GM12878 (cell line): ENCODE results near the gene NAP1L4. TPM values are rescaled to one million over a fixed set of nuclear protein-coding genes. Genes with fewer than 3 reads are reported as not detected.

Experiments
- ATAC-seq: fragments of 200-7000 bp; cut with Tn5 transposase; 3 replicates; pipeline ENCODE4 v1.9.1; 2020; ENCODE audit warnings: mild to moderate bottlenecking, moderate library complexity
- BruUV-seq: library from RNA; stranded (reverse); fragments of 400-500 nt; replicated peaks from 2 replicates; lab custom pipeline; 2021; lab: Mats Ljungman, UMichigan
- CTCF ChIA-PET: fragments of 300-600 bp; sonication (Branson Sonifier 250); formaldehyde crosslinking; extraction: SDS; loops from one replicate; lab custom pipeline; 2021; ENCODE audit warnings: inconsistent platforms; lab: Yijun Ruan, JAX
- POLR2A ChIA-PET: fragments of 350-600 bp; formaldehyde crosslinking; extraction: SDS; loops from one replicate; lab custom pipeline; 2021; ENCODE audit warnings: inconsistent platforms; lab: Charles Lee
- RAD21 ChIA-PET: fragments of 300-600 bp; sonication (Branson Sonifier 250); formaldehyde crosslinking; loops from one replicate; lab custom pipeline; 2023; ENCODE audit warnings: antibody characterized with exemption; ENCODE audit not compliant: unreplicated experiment; lab: Charles Lee
- SMC1A ChIA-PET: fragments of 300-600 bp; sonication (Branson Sonifier 250); formaldehyde crosslinking; loops from one replicate; lab custom pipeline; 2023; ENCODE audit not compliant: unreplicated experiment, uncharacterized antibody; lab: Charles Lee
- DNase-seq: peaks from one replicate; pipeline ENCODE4 v3.0.0-alpha.2; 2011; ENCODE audit warnings: low read depth, low spot score
- FAIRE-seq: peaks from 3 replicates; lab custom pipeline; 2011; peaks lifted over from hg19 to GRCh38; lab: Jason Lieb, UNC
- H2AFZ ChIP-seq: 2 replicates; pipeline ENCODE4 v1.6.0; 2011; ENCODE audit warnings: low read depth, low read length, control low read depth; ENCODE audit not compliant: control insufficient read depth
- H3K27ac ChIP-seq: 2 replicates; pipeline ENCODE4 v1.5.1; 2011; ENCODE audit warnings: control low read depth; ENCODE audit not compliant: control insufficient read depth, insufficient read depth
- H3K27me3 ChIP-seq, 2 experiments: replicated peaks in 1 of 2; 2 replicates each; pipeline versions ENCODE4 v1.6.0 to v1.6.1; 2011; ENCODE audit warnings: low read length in 1 of 2; ENCODE audit not compliant: control insufficient read depth in 2 of 2, insufficient read depth in 2 of 2
- H3K36me3 ChIP-seq, 2 experiments: 2 replicates each; pipeline ENCODE4 v1.5.1; 2011; ENCODE audit warnings: low read length in 1 of 2; ENCODE audit not compliant: control insufficient read depth in 2 of 2, insufficient read depth in 2 of 2
- H3K4me1 ChIP-seq: 2 replicates; pipeline ENCODE4 v1.6.1; 2011; ENCODE audit warnings: mild to moderate bottlenecking, low read length, moderate library complexity, mixed read lengths; ENCODE audit not compliant: control insufficient read depth, insufficient read depth
- H3K4me2 ChIP-seq: 2 replicates; pipeline ENCODE4 v1.6.0; 2011; ENCODE audit warnings: control low read depth; ENCODE audit not compliant: control insufficient read depth, insufficient read depth
- H3K4me3 ChIP-seq: fragments of 200-600 bp; sonication (generic); 2 replicates; pipeline ENCODE4 v1.5.1; 2016
- H3K79me2 ChIP-seq: 2 replicates; pipeline ENCODE4 v1.6.0; 2011; ENCODE audit warnings: low read length; ENCODE audit not compliant: control insufficient read depth, insufficient read depth
- H3K9ac ChIP-seq: 2 replicates; pipeline ENCODE4 v1.8.0; 2011; ENCODE audit warnings: low read length, control low read depth, mixed read lengths; ENCODE audit not compliant: control insufficient read depth, insufficient read depth
- H3K9me3 ChIP-seq: replicated peaks from 3 replicates; pipeline ENCODE4 v1.5.1; 2011; ENCODE audit warnings: mild to moderate bottlenecking, low read length; ENCODE audit not compliant: control insufficient read depth, insufficient read depth
- H4K20me1 ChIP-seq: 2 replicates; pipeline ENCODE4 v1.6.0; 2011; ENCODE audit not compliant: control insufficient read depth, insufficient read depth
- ATF7 ChIP-seq: fragments of 450-650 bp; IDR thresholded peaks from 2 replicates; pipeline ENCODE4 v1.6.1; 2016; ENCODE audit warnings: low read depth, mild to moderate bottlenecking
- CTCF ChIP-seq, 3 experiments: IDR thresholded peaks in 2 of 3; conservative IDR thresholded peaks in 1 of 3; 2 replicates each; pipeline ENCODE4 v1.5.1; 2011; ENCODE audit warnings: low read depth in 3 of 3, low read length in 3 of 3, mild to moderate bottlenecking in 3 of 3, control low read depth in 2 of 3, moderate library complexity in 2 of 3, inconsistent platforms in 1 of 3, mixed read lengths in 1 of 3; ENCODE audit not compliant: control insufficient read depth in 2 of 3, insufficient read depth in 1 of 3; ENCODE audit errors: extremely low read depth in 1 of 3
- HDGF ChIP-seq: fragments of 450-650 bp; IDR thresholded peaks from 2 replicates; pipeline ENCODE4 v1.6.1; 2016; ENCODE audit warnings: antibody characterized with exemption
- PKNOX1 ChIP-seq: fragments of 450-650 bp; IDR thresholded peaks from 2 replicates; pipeline ENCODE4 v1.6.1; 2016; ENCODE audit warnings: mild to moderate bottlenecking
- RAD21 ChIP-seq: IDR thresholded peaks from 2 replicates; pipeline ENCODE4 v1.6.1; 2011; ENCODE audit warnings: mild to moderate bottlenecking, low read depth, low read length, moderate library complexity; ENCODE audit not compliant: insufficient read depth
- RUNX3 ChIP-seq: IDR thresholded peaks from 2 replicates; pipeline ENCODE4 v1.6.1; 2012; ENCODE audit warnings: low read length, inconsistent platforms
- SIN3A ChIP-seq: IDR thresholded peaks from 2 replicates; pipeline ENCODE4 v1.6.1; 2012; ENCODE audit warnings: low read depth, low read length, improper control_type of control experiment
- SMARCA5 ChIP-seq: fragments of 450-650 bp; IDR thresholded peaks from 2 replicates; pipeline ENCODE4 v1.6.1; 2017; ENCODE audit warnings: mild to moderate bottlenecking
- SMC3 ChIP-seq: IDR thresholded peaks from 2 replicates; pipeline ENCODE4 v1.6.1; 2011; ENCODE audit warnings: low read length, improper control_type of control experiment, borderline replicate concordance
- TCF12 ChIP-seq: IDR thresholded peaks from 2 replicates; pipeline ENCODE4 v1.6.1; 2011; ENCODE audit warnings: low read depth, mild to moderate bottlenecking, low read length
- TCF3 ChIP-seq: IDR thresholded peaks from 2 replicates; pipeline ENCODE4 v1.6.1; 2012; ENCODE audit warnings: low read depth, mild to moderate bottlenecking, low read length, borderline replicate concordance; ENCODE audit not compliant: insufficient read depth
- YY1 ChIP-seq: IDR thresholded peaks from 2 replicates; pipeline ENCODE4 v1.6.1; 2011; ENCODE audit warnings: low read depth, mild to moderate bottlenecking, low read length
- ZNF592 ChIP-seq: fragments of 450-650 bp; IDR thresholded peaks from 2 replicates; pipeline ENCODE4 v1.6.1; 2017; ENCODE audit warnings: mild to moderate bottlenecking, moderate library complexity
- WGBS: methylation state at CpG from one replicate; pipeline ENCODE4 v1.1.6; 2016; ENCODE audit warnings: low lambda C conversion rate; ENCODE audit not compliant: insufficient replicate concordance, insufficient coverage; ENCODE audit errors: missing lambda C conversion rate; 5-methylcytosine and 5-hydroxymethylcytosine counted together
- in situ Hi-C: fragments of 300-500 bp; cut with MboI; formaldehyde crosslinking; loops from 9 replicates; pipeline ENCODE4 v1.14.3; 2018; ENCODE audit warnings: mixed read lengths
- intact Hi-C: fragments of 100-400 bp; cut with micrococcal nuclease; formaldehyde crosslinking; loops from one replicate; pipeline ENCODE4 v1.14.2; 2022; ENCODE audit not compliant: unreplicated experiment
- polyA plus RNA-seq, 11 experiments: library from polyadenylated mRNA; depleted of rRNA in 4 of 11; unstranded in 6 of 11; stranded (reverse) in 5 of 11; fragments of >200 nt; fragmentation: Nextera tagmentation in 4 of 11; fragmentation: Illumina TruSeq in 1 of 11; extraction: Ambion mirVana in 4 of 11; extraction: Trizol in 1 of 11; gene quantifications; 1 replicate in 1 of 11; 2 replicates in 10 of 11; pipeline versions ENCODE4 v1.2.1 to v1.2.3, GENCODE V29; 2011 to 2016; ENCODE audit warnings: inconsistent platforms in 2 of 11, missing spikeins in 2 of 11, low read depth in 1 of 11
- total RNA-seq, 4 experiments: library from RNA; depleted of rRNA in 3 of 4; stranded (reverse); fragments of >200 nt in 3 of 4; fragmentation: Illumina TruSeq in 1 of 4; extraction: Trizol in 1 of 4; gene quantifications; 2 replicates each; pipeline versions ENCODE4 v1.2.1 to v1.2.3, GENCODE V29; 2013 to 2021

Gene NAP1L4
- total and polyA plus RNA-seq, 10 of the 15 experiments (the other 5 are each of a cell fraction or from before 2014, with no cell fraction given) = 24.8 to 198 (median 114) TPM

- peak; percentile 61 for ATAC-seq
- H3K9me3 ChIP-seq = no peaks in the 10 kb centered on the region
- H3K9ac ChIP-seq = no peak overlapping the region
- no peak overlapping the region for H3K27ac ChIP-seq
- H4K20me1 ChIP-seq = no peaks in the 10 kb centered on the region
- H3K4me3 ChIP-seq = peak overlapping the region; percentile 62; the same call in 1 of the 2 replicates
- SMC1A ChIA-PET = interaction anchor here (1.1 to 2.0 kb wide), 2 partner anchors 38 to 398 kb away, joined by 4 to 14 read pairs; no protein-coding TSS in a partner anchor
- peaks cover 3 to 15% of the 10 kb centered on the region in 2 experiments for H3K27me3 ChIP-seq
- 40% methylated on average over 19 of the region's 21 CpGs for WGBS
- no peaks in the 10 kb centered on the region for H3K79me2 ChIP-seq
- peak overlapping the region; percentile 51 for H2AFZ ChIP-seq
- intact Hi-C loops = loop anchor here (2.0 to 10.0 kb wide), 3 partner anchors 38 to 398 kb away; no protein-coding TSS in a partner anchor
- RAD21 ChIA-PET = interaction anchor here (1.5 to 2.3 kb wide), 4 partner anchors 28 to 399 kb away, joined by 3 to 14 read pairs (median 11); no protein-coding TSS in a partner anchor
- POLR2A ChIA-PET = interaction anchor here (0.6 to 2.1 kb wide), 2 partner anchors 12 to 29 kb away, joined by 3 to 8 read pairs; a partner anchor contains a TSS
- peak; percentile 16 for DNase-seq
- FAIRE-seq = no peak
- in situ Hi-C loops = no loop called here
- CTCF ChIA-PET = interaction anchor here (0.7 to 2.9 kb wide), 16 partner anchors 11 to 164 kb away, joined by 3 to 25 read pairs (median 6); a partner anchor contains a TSS
- H3K4me1 ChIP-seq = peaks cover 21% of the 10 kb centered on the region
- BruUV-seq = no TSS peak
- TF ChIP-seq ATF7 = no peak
- peak; percentile 62 for TF ChIP-seq RAD21
- TF ChIP-seq TCF12 = peak; percentile 34; the same call in 1 of the 2 replicates
- TF ChIP-seq PKNOX1 = peak; percentile 30; the same call in 1 of the 2 replicates
- TF ChIP-seq TCF3 = peak; percentile 73
- no peak for TF ChIP-seq SIN3A
- TF ChIP-seq CTCF (IDR thresholded peaks at IDR 0.05 in 2 of 3, conservative IDR thresholded peaks at IDR 0.05 in 1 of 3; ENCODE audit: control insufficient read depth in 2 of 3, extremely low read depth in 1 of 3, insufficient read depth in 1 of 3, low read depth in 3 of 3, low read length in 3 of 3) = peak; percentile 48 to 89 (median 86)
- no peak for TF ChIP-seq ZNF592
- TF ChIP-seq SMARCA5 = peak; percentile 62; the same call in 1 of the 2 replicates
- TF ChIP-seq SMC3 = peak; percentile 50
- 0 out of 2 replicates have a peak, but pooled peaks have one; percentile 19 for TF ChIP-seq YY1
- peak; percentile 8; the same call in 1 of the 2 replicates for TF ChIP-seq RUNX3
- TF ChIP-seq HDGF = peak; percentile 40; the same call in 1 of the 2 replicates
- H3K36me3 ChIP-seq = no peaks in the 10 kb centered on the region
- H3K4me2 ChIP-seq = peak overlapping the region; percentile 95
Measured at GRCh38 chr11:2930704-2931419, 61.3 kb downstream of the NAP1L4 start.
